GM12801 (cell line): ENCODE measurements around the gene ZCCHC7.

Experiments
- CTCF ChIP-seq: IDR thresholded peaks from one replicate; pipeline ENCODE4 v1.5.1; 2011; ENCODE audit warnings: control low read depth; ENCODE audit not compliant: insufficient read length; ENCODE audit errors: extremely low read depth

Gene ZCCHC7

GRCh38 chr9:37259951-37260350, 139.6 kb downstream of the ZCCHC7 start:
- TF ChIP-seq CTCF = no peak

GRCh38 chr9:37262410-37262809, 142.0 kb downstream of the ZCCHC7 start:
- no peak for TF ChIP-seq CTCF

GRCh38 chr9:37264539-37264938, 144.2 kb downstream of the ZCCHC7 start:
- no peak for TF ChIP-seq CTCF

GRCh38 chr9:37266630-37267029, 146.3 kb downstream of the ZCCHC7 start:
- no peak for TF ChIP-seq CTCF

GRCh38 chr9:37269221-37269620, 148.8 kb downstream of the ZCCHC7 start:
- no peak for TF ChIP-seq CTCF

GRCh38 chr9:37271679-37272078, 151.3 kb downstream of the ZCCHC7 start:
- TF ChIP-seq CTCF = no peak

- no peak for TF ChIP-seq CTCF
Observed at GRCh38 chr9:37273595-37273994, 153.2 kb downstream of the ZCCHC7 start.

- TF ChIP-seq CTCF = no peak
Observed at GRCh38 chr9:37281541-37281940, 161.2 kb downstream of the ZCCHC7 start.
